ENCODE measurements around the gene EDC3.

DNA sequence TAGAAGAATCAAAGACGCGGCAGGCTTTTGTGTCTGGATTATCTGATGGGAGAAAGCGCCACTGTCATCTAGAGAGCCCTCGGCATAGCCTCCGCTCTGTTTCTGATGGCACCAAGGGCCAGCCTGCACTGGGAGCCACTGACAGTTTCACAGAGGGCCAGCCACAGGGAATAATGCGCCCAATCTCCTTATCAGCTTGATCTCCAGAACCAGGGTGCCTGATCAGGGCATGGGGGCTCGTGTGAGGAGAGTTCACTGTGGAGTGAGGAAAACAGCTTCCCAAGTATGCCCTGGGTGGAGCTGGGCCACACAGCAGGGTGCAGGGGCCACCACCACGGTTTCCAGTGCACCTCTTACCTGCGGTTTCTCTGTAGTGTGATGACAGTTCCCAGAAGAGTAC lies 110.0 kb downstream of the EDC3 start:
- TF ChIP-seq EP300 (IDR thresholded peaks at IDR 0.05), result no peak
- no peak for TF ChIP-seq POLR2A (IDR thresholded peaks at IDR 0.05)
- TF ChIP-seq POLR2AphosphoS5 (IDR thresholded peaks at IDR 0.05), result no peak

All from sigmoid colon (tissue), 4 donors.